ENCODE measurements around the gene PLAGL2. TPM values are rescaled to one million over a fixed set of nuclear protein-coding genes. Genes with fewer than 3 reads are reported as not detected.

PLAGL2 gene
- total RNA-seq, 2 experiments from 2014 or later: 15.6 to 16.9 TPM

DNA sequence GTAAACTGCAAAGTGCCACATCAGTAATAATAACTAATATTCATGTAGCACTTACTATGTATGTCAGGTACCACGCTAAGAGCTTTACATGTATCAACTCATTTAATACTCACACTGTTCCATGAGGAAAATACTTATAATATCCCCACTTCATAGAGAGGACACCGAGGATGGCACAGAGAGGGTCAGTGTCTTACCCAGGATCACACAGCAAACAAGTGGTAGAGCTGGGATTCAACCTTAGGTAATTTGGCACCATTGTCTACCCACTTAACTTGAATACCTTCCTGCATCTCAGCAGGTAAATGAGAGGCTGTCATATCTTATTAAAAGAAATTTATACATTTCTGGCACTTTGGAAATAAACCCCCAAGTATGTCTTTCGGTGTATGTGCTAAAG is 8.2 kb upstream of the PLAGL2 start:
- H3K27ac ChIP-seq (ENCODE audit: low read depth in 1 of 2, low read length in 2 of 2): no peak overlapping the region
- peaks cover 13% of the 10 kb centered on the region for H3K4me1 Mint-ChIP-seq (ENCODE audit: low read depth)
- ChIA-PET CTCF (no interaction called here), POLR2A (interaction anchor here (0.9 kb wide), 1 partner anchor 64 kb away, joined by 4 read pairs; no protein-coding TSS in a partner anchor)
- H3K36me3 ChIP-seq (ENCODE audit: insufficient read depth, low read length): peaks cover 62% of the 10 kb centered on the region
- H3K27me3 Mint-ChIP-seq: no peaks in the 10 kb centered on the region
- intact Hi-C loops (cut with DNase I, micrococcal nuclease): no loop called here
- peaks cover 76% of the 10 kb centered on the region for H3K36me3 Mint-ChIP-seq (ENCODE audit: low read depth)
- H3K9me3 Mint-ChIP-seq: no peaks in the 10 kb centered on the region
- no peak overlapping the region for H3K27ac Mint-ChIP-seq
- no peaks in the 10 kb centered on the region for H3K9me3 ChIP-seq (ENCODE audit: control insufficient read depth in 1 of 2, insufficient read depth in 1 of 2, low read length in 2 of 2)
- no peaks in the 10 kb centered on the region for H3K4me1 ChIP-seq (ENCODE audit: insufficient read depth, low read length)
- TF ChIP-seq, protein P1, sequence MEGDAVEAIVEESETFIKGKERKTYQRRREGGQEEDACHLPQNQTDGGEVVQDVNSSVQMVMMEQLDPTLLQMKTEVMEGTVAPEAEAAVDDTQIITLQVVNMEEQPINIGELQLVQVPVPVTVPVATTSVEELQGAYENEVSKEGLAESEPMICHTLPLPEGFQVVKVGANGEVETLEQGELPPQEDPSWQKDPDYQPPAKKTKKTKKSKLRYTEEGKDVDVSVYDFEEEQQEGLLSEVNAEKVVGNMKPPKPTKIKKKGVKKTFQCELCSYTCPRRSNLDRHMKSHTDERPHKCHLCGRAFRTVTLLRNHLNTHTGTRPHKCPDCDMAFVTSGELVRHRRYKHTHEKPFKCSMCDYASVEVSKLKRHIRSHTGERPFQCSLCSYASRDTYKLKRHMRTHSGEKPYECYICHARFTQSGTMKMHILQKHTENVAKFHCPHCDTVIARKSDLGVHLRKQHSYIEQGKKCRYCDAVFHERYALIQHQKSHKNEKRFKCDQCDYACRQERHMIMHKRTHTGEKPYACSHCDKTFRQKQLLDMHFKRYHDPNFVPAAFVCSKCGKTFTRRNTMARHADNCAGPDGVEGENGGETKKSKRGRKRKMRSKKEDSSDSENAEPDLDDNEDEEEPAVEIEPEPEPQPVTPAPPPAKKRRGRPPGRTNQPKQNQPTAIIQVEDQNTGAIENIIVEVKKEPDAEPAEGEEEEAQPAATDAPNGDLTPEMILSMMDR (IDR thresholded peaks at IDR 0.05): no peak
- no peak overlapping the region for H3K4me3 ChIP-seq (ENCODE audit: low read length)
- ATAC-seq (ENCODE audit: poor library complexity) (no peak), DNase-seq (no peak)
- H3K4me3 Mint-ChIP-seq: no peak overlapping the region
- H3K27me3 ChIP-seq (ENCODE audit: control insufficient read depth in 1 of 2, insufficient read depth in 2 of 2, low read length in 2 of 2): no peaks in the 10 kb centered on the region

DNA sequence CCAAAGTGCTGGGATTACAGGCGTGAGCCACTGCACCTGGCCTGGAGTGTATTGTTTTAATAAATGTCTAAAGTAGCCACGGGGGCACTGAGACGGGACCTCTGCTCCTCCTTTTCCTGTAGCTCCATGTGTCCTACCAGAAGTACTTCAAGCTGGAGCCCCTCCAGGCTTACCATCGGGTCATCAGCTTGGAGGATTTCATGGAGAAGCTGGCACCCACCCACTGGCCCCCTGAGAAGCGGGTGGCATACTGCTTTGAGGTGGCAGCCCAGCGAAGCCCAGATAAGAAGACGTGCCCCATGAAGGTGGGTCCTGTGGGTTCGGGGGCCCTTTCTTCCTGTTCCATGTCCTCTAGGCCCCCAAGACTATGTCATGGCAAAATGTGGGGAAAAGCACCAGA is 7.6 kb upstream of the PLAGL2 start:
- POLR2A ChIA-PET: no interaction called here
- TF ChIP-seq, protein P1 (IDR thresholded peaks at IDR 0.05): no peak
- Mint-ChIP-seq H3K36me3 (ENCODE audit: low read depth) (peaks cover 80% of the 10 kb centered on the region), H3K27ac (no peak overlapping the region), H3K9me3 (no peaks in the 10 kb centered on the region), H3K4me3 (no peak overlapping the region), H3K4me1 (ENCODE audit: low read depth) (peaks cover 19% of the 10 kb centered on the region), H3K27me3 (no peaks in the 10 kb centered on the region)
- no peaks in the 10 kb centered on the region for H3K9me3 ChIP-seq (ENCODE audit: control insufficient read depth in 1 of 2, insufficient read depth in 1 of 2, low read length in 2 of 2)
- ATAC-seq (ENCODE audit: poor library complexity) (no peak), DNase-seq (no peak)
- intact Hi-C loops (cut with DNase I, micrococcal nuclease): no loop called here
- H3K27me3 ChIP-seq (ENCODE audit: control insufficient read depth in 1 of 2, insufficient read depth in 2 of 2, low read length in 2 of 2): no peaks in the 10 kb centered on the region
- H3K4me1 ChIP-seq (ENCODE audit: insufficient read depth, low read length): no peaks in the 10 kb centered on the region
- H3K36me3 ChIP-seq (ENCODE audit: insufficient read depth, low read length): peaks cover 64% of the 10 kb centered on the region
- no peak overlapping the region for H3K4me3 ChIP-seq (ENCODE audit: low read length)
- CTCF ChIA-PET: no interaction called here
- no peak overlapping the region for H3K27ac ChIP-seq (ENCODE audit: low read depth in 1 of 2, low read length in 2 of 2)

DNA sequence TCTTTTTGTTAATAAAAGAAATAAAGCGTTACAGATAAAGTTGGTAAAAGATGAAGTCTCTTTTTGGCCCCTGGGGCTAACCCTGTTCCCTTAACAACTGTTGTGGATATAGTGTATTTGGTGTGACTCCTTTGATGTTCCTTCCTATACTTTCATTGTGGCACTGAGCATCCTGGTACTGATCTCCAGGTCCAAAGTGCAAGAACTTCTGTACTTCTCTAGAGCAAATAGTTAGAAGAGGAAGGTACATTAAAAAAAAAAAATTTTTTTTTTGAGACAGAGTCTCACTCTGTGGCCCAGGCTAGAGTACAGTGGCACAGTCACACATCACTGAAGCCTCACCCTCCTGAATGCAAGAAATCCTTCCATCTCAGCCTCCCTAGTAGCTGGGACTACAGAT is 6.3 kb upstream of the PLAGL2 start:
- Mint-ChIP-seq H3K9me3 (no peaks in the 10 kb centered on the region), H3K4me3 (no peak overlapping the region), H3K27ac (no peak overlapping the region), H3K4me1 (ENCODE audit: low read depth) (peaks cover 27% of the 10 kb centered on the region), H3K27me3 (no peaks in the 10 kb centered on the region), H3K36me3 (ENCODE audit: low read depth) (peaks cover 70% of the 10 kb centered on the region)
- TF ChIP-seq, protein P1 (IDR thresholded peaks at IDR 0.05): no peak
- POLR2A ChIA-PET: no interaction called here
- no peak overlapping the region for H3K27ac ChIP-seq (ENCODE audit: low read depth in 1 of 2, low read length in 2 of 2)
- intact Hi-C loops (cut with DNase I, micrococcal nuclease): no loop called here
- H3K4me1 ChIP-seq (ENCODE audit: insufficient read depth, low read length): peaks cover 12% of the 10 kb centered on the region
- DNase-seq: no peak
- H3K27me3 ChIP-seq (ENCODE audit: control insufficient read depth in 1 of 2, insufficient read depth in 2 of 2, low read length in 2 of 2): no peaks in the 10 kb centered on the region
- CTCF ChIA-PET: no interaction called here
- peaks cover 63% of the 10 kb centered on the region for H3K36me3 ChIP-seq (ENCODE audit: insufficient read depth, low read length)
- no peak overlapping the region for H3K4me3 ChIP-seq (ENCODE audit: low read length)
- ATAC-seq (ENCODE audit: poor library complexity): no peak
- H3K9me3 ChIP-seq (ENCODE audit: control insufficient read depth in 1 of 2, insufficient read depth in 1 of 2, low read length in 2 of 2): no peaks in the 10 kb centered on the region

Data from CD4-positive, alpha-beta T cell (primary cell).